Measurements from ENCODE around the gene FAM171A1. TPM values are rescaled to one million over a fixed set of nuclear protein-coding genes. Genes with fewer than 3 reads are reported as not detected.

FAM171A1 gene
- total RNA-seq, 2 donors from 2014 or later = 2.4 to 3.9 TPM

Other genes starting within 250 kb of the FAM171A1 start
- 10 to 100 TPM; 18.4 to 35.6 TPM for gene NMT2, start 202.6 kb downstream of the FAM171A1 start, total RNA-seq